ENCODE measurements around the gene PLCB1.

DNA sequence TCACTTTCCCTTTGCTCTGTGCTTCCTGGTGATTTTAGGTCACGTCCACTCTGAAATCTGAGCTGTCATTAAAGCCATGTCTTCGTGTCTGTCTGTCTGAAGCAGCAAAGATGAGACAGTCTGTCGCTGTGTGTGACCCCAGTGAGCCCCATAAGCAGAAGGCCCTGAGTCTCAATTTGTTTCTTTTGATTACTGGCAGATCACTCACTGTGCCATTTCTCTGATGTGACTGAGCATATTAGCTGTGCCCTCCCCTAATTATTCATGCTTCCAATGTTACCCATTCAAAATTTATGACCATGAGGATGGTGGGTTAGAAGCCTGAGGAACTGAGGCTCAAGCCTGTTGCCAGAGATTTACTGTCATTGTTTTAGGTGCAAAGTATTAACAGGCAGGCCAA is 117.6 kb downstream of the PLCB1 start:
- TF ChIP-seq EP300 (IDR thresholded peaks at IDR 0.05) (no peak), POLR2A (IDR thresholded peaks at IDR 0.05; ENCODE audit: low read depth) (no peak)

Data from esophagus muscularis mucosa (tissue), 2 donors.